Measurements from ENCODE around the gene AGBL4.

AGBL4 gene

GRCh38 chr1:48673332-48674105, 1350.2 kb downstream of the AGBL4 start:
- DNase-seq: no peak

DNA sequence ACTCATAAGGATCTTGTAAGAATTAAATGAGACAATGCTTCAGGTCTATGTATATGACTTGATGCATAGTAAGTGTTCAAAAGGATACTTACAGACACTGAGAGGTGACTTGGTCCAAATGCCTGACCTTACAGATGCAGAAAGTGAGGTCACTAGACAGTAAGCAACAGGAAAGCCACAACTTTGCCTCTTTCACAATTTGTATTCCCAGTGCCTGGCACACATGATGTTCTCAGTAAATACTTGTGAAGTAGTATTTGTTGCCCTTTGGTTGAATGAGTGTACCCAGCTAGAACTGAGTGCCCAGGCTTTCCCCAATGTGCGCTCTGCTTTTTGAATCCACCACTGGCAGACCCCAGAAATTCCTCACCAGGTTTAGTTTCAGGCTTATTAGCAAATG, 1352.2 kb downstream of the AGBL4 start:
- DNase-seq: no peak

DNA sequence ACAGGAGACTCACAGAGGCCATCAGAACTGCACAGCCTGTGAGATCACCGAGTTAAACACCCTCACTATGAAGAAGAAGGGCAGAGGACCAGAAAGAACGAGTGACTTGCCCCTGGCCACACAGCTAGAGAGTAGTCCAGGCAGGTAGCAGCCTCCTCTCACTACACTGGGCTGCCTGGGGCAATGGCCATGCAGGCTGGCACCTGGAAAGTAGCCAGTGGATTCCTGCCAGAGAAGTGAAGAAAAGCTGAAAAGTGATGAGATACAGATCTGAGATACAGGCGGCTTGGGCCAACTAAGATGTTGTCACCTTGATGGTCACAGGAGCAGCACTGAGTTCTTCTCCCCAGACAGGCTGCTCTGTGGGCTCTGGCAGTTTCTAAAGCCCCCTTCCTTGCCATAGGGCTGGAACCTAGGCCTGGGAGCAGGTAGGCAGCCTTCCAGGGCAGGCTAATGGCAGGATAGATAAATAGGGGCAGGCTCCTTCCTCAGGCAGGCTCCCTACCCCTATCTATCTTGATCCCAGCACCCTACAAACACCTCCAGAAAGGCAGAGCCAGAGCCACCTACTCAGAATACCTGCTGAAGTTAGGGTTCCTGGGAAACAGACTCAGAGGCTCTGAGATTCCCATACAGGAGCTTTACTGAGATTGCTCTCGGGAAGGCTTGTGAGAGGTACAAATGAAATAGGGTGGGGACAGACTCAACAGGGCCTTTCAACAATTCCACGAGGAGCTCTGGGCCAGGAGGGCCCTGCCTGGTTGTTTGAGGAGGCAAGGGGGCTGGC, 1353.3 kb downstream of the AGBL4 start:
- DNase-seq: no peak

- DNase-seq: no peak
These were observed 1355.4 kb downstream of the AGBL4 start for GRCh38 chr1:48668339-48668738.

- no peak for DNase-seq
These were observed 1356.0 kb downstream of the AGBL4 start for GRCh38 chr1:48667782-48668181.

- no peak for DNase-seq
These were observed 1357.9 kb downstream of the AGBL4 start for GRCh38 chr1:48665708-48666407.

GRCh38 chr1:48661726-48662463, 1361.9 kb downstream of the AGBL4 start:
- no peak for DNase-seq

DNA sequence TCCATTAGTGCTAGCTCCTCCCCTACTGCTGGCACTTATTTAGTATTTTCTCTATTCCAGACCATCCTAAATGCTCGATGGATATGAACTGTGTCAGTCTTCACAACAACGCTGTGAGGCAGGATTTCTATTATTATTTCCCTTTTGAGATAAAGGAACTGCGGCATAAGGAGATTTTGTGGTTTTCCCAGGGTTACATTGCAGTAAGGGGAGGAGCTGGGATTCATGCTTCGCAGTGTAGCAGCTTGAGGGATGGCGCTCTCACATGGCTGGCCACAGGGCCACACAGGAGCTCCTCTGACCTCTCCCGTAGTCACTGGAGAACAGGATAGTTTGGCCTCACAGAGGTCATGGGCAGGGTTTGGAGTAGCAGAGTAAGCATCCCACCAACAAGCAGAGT, 1364.0 kb downstream of the AGBL4 start:
- no peak for DNase-seq

DNA sequence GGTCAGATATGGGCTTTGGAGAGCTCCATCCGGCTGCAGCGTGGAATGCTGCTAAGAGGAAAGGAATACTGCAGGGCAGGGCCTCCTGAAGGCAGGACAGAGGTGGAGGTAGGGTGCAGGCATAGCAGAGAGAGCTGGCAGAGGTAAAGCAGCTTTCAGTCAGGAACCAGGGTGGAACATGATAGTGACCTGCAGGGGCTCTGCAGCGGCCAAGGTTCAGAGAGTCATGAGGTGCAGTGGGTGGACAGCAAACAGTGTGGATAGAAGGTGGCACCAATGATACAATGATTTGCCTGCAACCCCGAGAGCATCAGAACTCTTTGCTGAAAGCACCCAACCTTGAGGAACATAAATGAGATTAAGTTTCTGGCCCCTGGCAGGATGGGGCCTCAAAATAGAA, 1366.3 kb downstream of the AGBL4 start:
- no peak for DNase-seq

DNA sequence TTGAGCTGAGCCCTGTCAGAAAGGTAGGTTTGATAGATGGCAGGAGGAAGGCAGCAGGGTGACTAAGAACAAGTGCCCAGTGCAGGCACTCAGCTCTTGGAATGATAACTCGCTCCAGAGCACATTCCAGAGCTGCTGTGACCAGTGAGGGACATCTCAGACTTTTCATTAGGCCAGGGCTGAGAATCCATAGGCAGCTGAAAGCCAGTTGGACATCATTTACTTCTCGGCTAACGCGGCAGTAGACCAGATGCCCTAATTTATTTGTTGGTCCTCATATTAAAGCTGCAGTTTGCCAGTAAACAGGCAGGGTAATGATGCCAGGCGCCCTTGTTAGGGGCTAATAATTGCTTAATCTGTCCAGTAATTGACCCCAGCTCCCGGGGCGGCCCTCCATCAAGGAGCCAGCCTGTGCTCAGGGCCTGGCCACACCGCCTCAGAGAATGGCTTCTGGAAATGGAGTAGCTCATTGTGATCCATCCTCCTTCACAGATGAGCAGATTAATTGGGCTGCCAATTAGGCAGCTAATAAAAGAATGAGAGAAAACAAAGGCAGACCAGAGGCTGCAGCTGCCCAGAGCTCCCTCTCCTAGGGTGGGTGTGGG, 1369.0 kb downstream of the AGBL4 start:
- DNase-seq: no peak

DNA sequence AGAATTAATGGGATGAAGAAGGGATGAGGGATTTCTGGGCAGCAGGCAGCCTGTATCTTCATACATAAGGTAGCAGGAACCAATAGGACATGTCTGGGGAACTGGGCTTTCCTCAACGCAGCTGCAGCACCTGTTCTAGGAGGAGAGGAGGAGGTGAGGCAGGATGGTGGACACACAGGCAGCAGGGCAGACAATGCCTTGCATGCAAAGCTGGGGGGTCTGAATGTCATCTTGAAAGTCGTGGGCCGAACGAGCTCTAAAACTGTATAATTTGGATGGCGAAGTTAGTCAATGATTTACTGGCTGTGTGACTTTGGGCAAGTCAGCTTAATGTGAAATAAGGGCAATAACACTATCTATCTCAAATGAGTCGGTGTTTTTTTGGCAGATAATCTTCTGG, 1371.4 kb downstream of the AGBL4 start:
- DNase-seq: no peak

DNA sequence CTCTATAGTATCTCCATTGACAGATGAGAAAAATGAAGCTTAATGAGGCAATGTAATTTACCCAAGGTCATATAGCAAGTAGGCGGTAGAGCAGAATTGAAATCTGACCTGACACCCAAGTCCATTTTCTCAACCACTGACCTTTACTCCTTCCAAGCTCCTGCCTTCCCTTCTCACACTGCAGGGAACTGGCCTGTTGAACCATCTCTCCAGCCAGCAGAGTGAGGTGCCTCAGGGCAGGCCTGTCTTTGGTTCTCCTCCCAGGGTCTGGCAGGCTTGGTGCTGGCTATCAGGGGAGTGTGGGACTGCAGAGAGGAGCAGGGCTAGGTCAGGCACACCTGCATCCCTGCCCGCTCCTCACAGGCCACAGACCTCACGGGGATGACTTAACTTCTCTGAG, 1373.9 kb downstream of the AGBL4 start:
- no peak for DNase-seq

GRCh38 chr1:48645883-48646282, 1377.9 kb downstream of the AGBL4 start:
- no peak for DNase-seq

DNA sequence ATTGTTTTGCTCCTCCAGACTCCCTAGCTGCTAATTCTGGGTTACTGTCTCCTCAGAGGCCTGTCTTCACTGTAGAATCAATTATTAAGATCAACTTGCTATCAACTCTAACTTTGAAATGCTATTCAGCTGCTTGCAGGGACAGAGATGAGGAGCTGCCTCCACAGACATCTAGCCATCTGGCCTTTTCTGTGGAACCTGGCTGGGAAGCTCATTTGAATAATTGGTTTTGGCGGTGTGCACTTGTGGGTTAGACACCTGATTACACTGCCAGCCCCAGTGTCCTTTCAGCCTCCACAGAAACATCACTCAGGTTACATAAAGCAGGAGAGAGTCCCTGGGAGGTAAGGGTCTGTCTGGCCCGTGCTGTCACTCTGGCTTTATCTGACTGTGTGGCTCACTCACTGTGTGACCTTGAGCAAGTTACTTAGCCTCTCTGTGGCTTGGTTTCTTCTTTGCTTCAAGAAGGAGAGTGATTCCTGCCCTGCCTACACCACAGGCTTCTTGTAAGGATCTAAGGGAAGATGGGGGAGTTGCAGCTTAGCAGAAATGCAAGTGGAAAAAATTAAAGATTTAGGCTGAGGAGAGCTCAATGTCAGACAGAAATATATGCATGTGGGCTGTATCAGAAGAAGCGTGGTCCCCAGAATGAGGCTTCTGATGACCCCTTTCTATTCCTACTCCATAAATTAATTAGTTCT, 1378.7 kb downstream of the AGBL4 start:
- no peak for DNase-seq

DNA sequence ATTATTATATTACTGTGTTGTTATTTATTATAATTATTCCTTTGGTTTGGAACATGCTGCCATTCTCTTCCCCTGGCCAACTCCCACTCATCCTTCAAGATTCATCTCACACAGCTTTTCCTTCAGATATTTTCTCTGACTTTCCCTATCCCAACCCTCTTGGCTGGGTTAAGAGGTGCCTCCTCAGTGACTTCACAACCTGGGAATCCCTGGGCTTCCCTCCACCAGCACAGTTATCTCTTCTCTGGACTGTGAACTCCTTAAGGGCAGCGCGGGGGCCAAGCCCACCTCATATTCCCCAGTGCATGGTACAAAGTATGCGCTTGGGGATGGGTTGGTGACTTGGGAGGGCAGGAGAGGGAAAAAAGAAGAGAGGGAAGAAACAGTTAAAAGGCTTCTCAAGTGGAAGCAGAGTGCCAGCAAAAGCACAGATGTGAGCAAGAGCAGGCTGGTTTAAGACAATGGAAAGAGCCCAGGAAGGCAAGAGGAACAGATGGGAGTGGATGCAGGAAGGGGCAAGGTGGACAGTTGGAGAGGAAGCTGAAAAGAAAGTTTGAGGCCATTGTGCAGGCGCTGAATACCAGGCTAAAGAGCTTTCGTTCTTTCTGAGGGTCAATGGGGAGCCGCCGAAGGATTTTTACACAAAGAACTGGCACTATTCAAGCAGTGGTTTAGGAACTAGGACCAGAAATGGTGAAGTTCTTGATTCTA, 1379.4 kb downstream of the AGBL4 start:
- DNase-seq: no peak

GRCh38 chr1:48643193-48643592, 1380.6 kb downstream of the AGBL4 start:
- DNase-seq: no peak

- no peak for DNase-seq
These were observed 1382.8 kb downstream of the AGBL4 start for GRCh38 chr1:48640836-48641492.

DNA sequence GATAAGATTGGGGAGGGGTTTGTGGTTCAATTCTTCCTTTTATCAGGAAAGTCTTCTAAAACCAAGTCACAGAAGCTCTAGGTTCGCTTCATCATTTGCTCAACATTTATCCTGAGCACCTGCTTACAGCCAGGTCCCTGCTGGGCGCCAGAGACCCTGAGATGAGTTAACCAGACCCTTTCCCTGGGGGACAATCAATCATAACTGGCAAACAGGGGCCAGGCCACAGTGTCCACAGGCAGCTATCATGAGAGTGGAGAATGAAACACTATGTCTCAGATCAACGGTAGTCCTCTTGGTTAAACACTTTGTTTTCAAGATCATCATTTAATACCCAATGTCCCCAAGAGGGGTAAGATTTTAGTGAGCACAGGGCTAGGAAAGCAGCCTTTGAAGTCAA, 1393.9 kb downstream of the AGBL4 start:
- DNase-seq: no peak

GRCh38 chr1:48627486-48627885, 1396.3 kb downstream of the AGBL4 start:
- no peak for DNase-seq

DNA sequence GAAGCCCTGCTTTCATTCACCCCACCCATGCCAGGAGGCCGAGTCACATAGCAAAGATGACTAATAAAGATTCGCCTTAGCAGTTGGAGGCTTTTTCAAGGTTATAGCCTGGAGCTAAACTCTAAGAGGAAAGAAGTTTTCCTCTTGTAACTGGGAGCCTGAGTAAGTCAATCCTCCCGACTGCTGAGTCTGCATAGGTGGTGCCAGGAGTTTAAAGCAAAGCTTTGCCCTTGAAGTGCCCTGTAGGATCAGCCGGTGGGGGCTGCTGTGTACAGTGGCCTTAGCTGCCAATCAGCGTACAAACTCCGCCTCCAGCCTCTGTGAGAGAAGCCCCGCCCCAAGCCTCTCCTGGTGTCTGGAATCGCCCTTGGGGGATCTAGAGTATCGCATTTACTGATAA, 1404.2 kb downstream of the AGBL4 start:
- no peak for DNase-seq

DNA sequence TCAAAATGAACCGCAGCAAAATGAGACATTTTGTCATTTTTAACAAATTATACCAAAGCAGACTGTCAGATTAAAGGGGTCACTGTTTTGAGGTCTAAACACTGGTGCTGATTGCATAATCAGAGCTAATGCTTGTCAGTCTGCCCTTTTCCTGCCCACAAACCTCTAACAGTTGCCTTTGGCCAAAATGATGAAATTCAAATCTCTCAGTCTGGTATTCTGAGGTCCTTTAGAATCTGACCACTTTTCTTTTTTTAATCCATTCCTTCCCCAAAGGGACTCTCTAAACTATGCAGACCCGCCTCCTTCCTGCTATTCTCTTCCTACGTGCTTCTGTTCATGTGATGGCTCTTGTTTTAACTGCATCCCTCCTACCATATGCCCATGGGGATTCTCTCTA, 1406.5 kb downstream of the AGBL4 start:
- DNase-seq: no peak
